AG08395 (cell line): ENCODE data around the gene ARMS2.

Experiments used
- DNase-seq: peaks from one replicate; pipeline ENCODE4 v3.0.0; 2012; ENCODE audit warnings: mixed read lengths, low spot score

Gene ARMS2

DNA sequence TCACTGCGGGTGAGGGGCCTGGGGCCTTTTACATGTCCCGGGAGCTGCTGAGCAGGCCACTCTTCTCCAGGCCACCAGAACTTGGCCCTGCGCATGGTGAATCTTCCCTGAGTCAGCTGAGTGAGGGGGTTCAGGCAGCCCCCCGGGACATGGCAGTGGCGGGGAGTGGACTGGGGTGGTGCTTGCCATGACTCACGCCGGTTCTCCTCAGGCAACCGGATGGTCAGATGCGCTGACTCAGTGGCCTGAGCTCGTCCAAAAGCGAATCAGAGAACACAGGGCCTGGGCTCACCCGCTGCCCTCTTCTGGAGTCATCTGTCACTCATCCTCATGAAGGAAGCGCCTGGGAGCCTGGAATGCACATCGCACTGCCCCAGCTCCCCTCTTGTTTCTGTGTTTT lies 40.4 kb downstream of the ARMS2 start:
- peak; percentile 87 for DNase-seq

DNA sequence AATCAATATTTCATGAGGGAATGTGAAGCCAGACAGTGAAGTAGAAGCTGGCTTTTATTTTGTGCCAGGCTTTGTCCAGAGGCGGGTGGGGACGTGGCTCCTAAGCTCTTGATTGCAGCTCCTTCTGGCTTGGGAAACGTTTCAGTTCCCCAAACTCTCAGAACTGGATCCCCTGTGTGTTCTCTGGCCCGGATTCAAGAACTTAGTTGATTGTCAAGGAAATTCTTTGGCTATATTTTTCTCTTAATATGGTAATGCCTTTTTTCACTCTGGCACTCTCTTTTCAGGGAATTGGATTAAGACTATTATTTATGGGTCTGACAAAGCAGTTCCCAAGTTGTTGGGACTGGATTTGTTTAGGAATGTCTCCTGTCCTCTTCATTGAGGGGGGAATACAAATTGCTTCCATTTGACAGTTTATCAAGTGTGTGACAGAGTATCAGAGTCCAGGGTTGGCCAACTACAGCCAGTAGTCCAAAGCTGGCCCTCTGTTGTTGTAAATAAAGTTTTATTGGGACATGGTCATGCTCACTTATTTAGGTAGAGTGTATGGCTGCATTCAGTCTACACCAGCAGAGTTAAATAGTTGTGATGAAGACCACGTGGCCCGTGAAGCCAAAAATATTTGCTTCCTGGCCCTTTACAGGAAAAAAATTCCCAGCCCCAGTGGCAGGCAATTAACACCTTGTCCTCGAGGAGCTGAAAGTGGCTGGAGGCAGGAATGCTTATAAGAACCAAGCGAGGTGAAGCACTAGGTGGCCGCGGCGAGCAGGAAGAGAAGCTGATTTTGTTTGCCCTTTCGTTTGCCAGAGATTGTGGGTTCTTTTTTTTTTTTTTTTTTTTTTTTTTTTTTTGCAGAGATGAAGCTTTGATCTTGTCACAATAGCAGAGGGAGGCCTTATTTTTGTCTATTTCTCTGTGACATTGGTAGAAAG lies 41.2 kb downstream of the ARMS2 start:
- peak; percentile 32 for DNase-seq

DNA sequence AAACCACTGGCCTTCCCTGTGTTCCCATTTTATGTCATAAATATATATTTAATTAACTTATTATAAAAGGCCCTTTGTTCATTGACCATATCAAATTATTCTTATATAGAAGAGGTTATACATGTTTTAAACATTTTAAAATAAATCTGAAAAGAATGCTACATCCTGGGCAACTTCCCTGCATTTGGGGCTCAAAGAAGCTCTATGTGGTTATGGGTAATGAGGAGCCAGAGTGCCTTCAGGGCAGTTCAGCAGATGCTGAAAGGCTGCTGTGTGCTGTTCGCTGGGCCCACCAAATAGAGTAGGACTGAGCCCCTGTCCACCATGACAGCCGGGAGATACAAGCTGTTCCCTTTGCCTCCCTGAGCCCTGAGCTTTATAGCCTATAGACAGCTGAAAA lies 42.8 kb downstream of the ARMS2 start:
- no peak for DNase-seq

DNA sequence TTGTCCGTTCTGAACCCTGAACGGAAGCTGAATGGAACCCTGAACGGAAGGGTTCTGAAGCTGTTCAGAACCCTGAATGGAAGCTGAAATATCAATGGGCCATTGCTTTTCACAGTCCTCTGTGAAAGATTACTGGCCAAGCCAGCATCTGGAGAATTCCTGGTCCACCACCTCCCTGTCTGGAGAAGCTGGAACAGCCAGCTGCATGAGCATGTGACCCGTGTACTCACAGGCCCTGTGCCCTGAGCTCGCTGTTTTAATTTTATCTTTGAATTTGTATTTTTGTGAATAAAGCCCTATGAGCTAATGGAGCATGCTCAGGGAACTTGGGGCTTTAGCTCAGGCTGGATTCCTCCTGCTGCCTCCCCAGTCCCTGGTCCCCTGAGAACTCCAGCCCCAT lies 44.1 kb downstream of the ARMS2 start:
- no peak for DNase-seq

DNA sequence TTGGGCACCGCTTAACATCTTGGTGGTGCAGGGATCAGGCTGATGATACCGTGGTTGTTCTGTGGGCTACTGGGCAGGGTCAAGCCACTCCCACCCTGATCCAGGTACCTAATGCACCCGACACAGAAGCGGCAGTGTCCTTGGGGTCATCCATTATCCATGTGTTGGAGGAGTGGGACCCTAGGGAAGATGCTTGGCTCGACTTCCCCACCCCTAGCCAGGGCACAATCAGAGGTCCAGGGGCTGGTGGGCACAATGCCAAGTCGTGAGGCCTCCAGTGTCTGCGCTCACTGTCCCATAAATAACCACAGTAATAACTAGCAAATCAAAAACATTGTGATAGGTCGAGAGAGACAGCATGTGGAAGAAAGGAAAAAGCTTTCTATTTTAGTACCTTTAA lies 44.6 kb downstream of the ARMS2 start:
- DNase-seq: no peak

DNA sequence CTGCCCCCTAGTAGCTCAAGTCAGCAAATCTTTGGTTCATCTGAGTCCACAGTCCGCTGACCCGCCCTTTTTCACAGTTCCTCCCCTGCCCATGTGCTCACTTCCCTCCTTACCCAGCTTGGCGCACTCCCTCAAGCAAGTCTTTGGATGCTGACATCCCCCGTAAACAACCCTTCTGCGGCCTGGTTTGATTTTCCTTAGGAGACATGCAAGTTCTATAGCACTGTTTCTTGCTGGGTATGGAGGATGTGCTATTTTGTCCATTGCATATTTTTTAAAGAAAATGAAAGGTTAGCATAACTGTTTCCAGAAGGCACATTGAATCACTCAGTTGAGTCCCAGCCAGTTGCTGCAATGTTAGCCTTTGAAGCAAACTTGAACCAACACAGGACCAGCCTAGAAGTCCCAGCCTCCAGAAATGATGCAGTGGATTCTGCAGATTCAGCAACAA lies 45.1 kb downstream of the ARMS2 start:
- peak; percentile 76 for DNase-seq

DNA sequence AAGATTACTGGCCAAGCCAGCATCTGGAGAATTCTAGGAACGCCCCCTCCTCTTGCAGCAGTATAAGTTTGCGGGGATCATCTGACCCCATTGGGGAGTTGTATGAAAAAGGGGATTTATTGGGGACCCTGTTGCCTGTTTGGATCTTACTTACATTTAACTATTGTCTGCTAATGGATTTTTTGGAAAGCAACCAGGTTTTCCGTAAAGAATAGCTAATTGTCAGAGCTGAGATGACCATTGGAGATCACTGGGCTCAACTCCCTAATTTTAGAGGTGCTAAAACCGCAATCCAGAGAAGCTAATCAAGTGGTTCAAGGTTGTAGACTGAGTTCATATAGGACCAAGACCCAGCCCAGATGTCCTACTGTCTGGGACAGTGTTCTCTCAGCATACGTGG lies 45.7 kb downstream of the ARMS2 start:
- no peak for DNase-seq

DNA sequence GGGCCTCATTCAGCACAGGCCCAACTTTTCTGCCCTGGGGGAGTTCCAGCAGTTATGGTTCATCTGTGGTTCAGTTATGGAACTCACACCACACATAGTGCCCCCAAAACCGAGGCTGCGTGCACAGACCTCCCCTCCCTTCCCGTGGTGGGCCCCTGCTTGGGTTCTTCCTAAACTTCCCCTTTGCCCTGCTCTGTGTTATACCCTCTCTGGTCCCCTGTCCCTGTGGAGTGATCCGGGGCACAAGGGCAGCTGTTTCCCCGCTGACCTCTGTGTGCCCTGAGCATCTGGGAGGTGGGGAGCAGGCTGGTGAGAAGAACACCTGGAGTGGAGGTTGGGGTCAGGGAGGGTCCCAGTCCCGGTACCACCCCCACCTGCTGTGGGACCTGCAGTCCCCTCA lies 46.3 kb downstream of the ARMS2 start:
- DNase-seq: no peak

DNA sequence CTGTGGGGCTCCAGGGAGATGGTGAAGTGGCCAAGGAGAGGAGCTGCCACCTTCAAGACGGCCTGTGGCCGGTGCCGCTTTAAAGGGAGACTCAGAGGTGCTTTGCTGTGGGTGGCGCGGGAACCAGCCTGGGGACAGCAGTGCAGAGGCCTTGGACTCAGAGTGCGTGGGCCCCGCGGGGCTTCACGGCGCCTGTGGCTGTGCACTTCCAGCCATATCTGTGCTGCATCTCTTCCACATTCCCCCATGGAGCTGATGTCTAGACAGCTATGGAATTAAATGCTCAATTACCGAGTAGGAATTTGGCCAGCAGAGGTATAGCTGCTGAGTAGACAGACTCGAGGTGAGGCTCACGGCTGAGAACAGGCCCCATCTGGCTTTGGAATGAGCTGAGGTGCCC lies 48.6 kb downstream of the ARMS2 start:
- DNase-seq: no peak

DNA sequence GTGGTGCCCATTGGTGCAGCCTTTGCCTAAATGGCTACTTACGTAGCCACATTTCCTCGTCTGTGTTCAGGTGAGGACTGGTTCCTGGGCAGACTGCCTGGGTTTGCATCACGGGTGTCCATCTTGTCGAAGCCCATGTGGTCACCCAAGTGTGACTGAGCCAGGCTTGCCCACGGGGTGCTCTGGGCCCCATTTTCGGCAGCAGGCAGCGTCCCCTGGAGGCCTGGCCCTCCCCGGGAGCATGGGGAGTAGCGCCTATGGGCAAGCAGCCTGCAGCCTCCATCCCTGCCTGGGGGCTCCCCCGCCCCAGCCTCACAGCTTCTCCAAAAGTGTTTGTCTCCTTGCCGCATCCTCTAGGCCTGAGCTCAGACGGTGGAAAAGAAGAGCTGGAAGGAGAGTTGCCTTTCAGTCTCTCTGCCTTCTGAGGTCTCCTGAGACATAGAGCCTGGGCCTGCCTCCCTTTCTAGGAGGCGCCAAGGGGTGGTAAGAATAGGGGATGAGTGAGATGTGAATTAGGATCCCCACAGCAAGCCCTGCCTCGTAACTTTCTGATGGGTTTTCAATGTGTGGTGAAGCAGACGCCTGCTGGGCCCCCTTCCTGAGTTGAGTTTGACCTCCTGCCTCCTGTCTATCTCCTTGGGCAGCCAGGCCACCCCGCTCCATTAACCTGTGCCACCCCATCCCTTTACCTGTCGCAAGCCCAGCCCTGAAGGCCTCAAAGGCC lies 49.6 kb downstream of the ARMS2 start:
- no peak for DNase-seq

DNA sequence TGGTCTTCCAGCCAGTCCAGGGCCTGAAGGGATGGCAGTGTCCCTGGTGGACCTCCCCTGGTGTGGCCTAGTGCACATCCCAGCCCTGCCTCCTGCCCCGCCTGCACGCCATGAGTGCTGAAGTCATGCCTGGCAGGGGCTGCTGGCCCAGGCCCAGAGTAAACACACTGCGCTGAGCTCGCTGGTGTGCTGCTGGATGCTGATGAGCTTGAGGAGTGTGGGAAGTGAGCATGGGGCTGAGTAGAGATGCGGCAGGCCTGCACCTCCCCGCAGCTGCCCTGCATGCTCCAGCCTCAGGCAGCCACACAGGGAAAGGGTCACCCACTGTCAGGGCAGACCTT lies 50.1 kb downstream of the ARMS2 start:
- DNase-seq: peak; percentile 95

DNA sequence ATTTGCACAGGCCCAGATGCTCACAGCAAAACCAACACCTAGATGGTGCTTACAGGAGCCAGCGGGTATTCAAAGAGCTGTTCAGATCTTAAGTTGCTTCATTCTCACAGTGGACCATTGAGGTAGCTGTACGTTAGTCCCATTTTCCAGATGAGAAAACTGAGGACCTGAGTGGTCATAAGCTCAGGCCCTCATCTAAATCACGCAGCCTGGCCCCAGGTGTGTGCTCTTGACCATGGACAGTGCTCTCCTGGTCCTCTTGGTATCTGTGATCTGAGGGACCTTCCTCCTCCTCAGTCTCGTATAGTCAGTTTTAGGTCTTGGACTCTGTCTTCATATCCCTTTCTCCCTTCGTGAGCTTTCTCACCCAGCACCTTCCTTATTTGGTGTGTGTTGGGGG lies 50.6 kb downstream of the ARMS2 start:
- DNase-seq: no peak

DNA sequence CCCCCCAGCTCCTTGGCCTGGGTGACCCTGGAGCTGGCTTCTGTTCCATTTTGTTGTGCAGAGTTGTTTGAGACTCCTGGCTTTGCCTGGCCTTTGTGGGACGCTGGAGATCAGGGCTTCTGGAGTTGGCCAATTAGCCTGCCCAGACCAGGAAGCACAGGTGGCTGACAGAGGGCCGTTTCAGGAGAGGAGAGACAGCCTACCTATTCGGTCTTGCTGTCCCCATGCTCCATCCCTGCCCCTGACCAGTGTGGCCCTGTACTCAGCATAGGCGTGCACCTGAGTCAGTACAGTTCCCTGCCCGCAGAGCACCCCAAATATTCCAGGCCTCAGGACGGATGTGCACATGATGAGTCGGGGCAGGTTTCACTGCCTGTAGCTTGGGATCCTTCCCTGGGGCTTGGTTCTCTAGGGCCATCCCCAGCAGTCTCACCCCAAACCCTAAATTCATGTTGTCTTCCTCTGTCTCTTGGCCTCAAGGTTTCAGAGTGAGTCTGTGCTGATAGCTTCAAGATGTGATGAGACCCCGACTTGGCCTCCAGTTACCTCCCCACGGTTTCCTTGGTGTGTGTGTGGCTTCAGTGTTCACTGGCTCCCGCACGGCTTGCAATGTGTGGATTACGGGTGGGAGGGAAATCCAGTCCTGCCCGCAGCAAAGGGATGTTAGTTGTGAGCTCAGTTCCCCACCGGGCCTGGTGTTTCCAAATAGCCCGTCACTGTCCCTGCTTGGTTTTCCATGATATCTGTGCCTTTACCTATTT lies 51.6 kb downstream of the ARMS2 start:
- DNase-seq: no peak
